Stimulated activated CD4-positive, alpha-beta T cell treated with anti-CD3 and anti-CD28 coated beads, Interleukin-2, amount 100 ng/mL, for 48 hours (primary cell): ENCODE data around the gene NFAT5.
A peak's percentile ranks its signal among the peaks of the same experiment; 100 is the strongest.
"Not testable (repeated sequence)": the region's sequence is repeated elsewhere in the genome, so short reads cannot be mapped to it uniquely, and the experiment has no call there.

Experiments used
- DNase-seq, 2 donors: peaks; one replicate each; pipeline ENCODE4 v3.0.0-alpha.2; 2020

NFAT5 gene

GRCh38 chr16:69707920-69708683 lies 142.3 kb downstream of the NFAT5 start:
- DNase-seq: no peak

DNA sequence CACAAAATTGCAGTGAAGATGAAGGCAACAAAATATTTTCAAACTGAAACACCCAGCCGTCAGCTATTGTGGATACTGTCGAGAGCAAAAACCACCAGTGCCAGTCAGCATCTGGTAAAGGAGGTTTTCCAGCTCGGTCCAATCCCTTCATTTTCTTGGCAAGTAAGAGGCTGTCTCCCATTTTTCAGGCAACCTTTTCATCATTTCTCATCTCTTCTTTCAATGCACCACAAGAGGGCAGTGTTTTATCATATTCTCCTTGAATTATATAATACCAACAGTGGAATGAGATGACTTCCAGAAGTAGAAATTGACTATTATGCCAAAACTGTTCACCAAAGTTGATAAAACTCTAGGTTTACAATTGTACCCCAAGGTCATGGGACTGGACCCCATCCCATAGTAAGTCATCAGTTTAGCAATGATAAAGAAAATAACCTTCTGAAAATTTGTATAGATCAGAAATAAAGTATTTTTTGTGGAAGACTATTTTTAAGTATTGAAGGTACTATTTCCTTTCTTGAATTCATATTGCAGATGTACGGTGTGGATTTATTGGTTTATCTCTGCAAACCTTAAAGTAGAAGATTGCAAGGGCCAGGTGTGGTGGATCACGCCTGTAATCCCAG lies 143.8 kb downstream of the NFAT5 start:
- DNase-seq: no peak

DNA sequence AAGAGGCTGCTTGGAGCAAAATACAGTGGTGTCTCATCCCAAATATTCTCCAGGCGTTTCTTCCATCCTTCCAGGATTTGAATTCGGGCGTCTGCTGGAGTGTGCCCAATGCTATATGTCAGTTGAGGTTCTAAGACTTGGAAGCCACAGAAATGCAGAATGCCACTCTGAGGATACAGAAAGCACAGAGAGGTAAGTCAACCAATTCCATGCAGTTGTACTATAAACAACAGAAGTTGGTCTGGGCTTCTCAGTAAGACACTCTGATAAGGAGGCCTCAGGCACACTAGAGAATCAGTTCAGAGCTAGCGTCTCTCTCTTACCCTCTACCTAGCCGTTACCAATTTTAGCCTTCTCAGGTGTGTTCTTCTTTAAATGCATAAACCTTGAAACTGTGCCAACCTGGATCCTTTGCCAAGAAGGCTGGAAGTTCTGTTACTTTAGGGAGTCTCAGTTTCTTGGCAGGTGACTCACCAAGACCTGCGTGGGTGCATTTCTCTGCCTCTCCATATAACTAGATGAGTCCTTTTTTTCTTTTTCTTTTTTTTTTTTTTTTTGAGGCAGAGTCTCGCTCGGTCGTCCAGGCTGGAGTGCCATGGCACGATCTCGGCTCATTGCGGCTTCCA lies 145.5 kb downstream of the NFAT5 start:
- DNase-seq: no peak

DNA sequence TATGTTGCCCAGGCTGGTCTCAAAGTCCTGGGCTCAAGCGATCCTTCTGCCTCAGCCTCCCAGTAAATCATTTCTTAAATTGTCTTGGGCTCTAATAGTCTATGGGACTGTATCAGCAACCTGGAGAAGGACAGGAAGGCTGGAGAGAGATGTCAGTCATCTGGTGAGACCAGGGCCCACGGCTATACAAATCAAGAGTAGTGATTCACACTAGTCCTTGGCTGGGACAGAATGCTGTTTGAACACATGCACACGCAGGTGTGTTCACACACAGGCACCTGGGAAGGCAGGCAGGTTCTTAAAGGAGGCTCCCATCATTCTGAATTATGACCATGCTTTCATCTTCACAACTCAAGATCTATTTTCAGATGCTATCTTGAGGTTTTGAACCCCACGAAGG lies 146.5 kb downstream of the NFAT5 start:
- no peak for DNase-seq

DNA sequence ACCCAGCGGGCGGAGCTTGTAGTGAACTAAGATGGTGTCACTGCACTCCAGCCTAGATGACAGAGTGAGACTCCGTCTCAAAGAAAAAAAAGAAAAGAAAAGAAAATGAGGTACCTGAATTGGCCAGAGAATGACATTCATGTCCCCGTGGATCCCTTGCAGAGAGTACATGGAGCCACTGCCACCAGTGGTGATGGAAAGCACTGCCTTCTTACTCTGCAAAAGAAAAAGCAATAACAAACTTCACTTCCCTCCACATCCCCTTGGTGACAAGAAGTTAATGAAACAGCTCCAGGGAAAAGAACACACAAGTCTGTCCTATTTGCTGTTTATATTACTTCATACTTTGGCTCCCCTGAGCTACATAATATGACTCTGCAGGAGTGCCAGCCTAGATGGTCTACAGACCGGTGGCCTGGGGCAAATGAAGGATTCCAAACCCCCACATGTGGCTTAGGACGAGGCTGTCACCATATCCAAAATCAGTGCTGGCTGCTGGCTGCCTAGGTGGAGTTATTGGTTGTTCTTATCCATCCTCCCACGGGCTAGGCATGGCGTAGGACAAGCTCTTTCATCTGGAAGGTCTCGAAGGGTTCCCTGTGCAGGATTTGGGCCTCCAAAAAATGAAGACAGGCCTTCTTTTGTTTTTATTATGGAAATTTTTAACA lies 147.3 kb downstream of the NFAT5 start:
- DNase-seq: no peak

DNA sequence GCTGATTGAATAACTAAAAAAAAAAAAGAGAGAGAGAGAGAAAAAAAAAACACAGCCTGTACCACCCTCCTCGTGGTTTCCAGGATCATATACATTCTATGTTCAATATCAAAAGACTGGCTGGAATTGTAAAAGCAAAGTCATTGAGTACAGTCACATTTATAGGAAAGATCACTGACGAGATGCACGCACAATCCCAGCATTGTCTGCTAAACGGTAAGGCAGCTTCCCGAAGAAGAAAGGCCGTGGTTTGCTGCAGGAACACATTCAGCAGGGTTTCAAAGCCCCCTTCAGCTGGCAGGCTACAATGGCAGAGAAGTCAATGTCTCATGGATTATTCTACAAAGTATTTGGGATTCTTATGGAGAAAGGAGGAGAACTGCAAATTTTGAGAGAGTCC lies 151.3 kb downstream of the NFAT5 start:
- DNase-seq: no peak

DNA sequence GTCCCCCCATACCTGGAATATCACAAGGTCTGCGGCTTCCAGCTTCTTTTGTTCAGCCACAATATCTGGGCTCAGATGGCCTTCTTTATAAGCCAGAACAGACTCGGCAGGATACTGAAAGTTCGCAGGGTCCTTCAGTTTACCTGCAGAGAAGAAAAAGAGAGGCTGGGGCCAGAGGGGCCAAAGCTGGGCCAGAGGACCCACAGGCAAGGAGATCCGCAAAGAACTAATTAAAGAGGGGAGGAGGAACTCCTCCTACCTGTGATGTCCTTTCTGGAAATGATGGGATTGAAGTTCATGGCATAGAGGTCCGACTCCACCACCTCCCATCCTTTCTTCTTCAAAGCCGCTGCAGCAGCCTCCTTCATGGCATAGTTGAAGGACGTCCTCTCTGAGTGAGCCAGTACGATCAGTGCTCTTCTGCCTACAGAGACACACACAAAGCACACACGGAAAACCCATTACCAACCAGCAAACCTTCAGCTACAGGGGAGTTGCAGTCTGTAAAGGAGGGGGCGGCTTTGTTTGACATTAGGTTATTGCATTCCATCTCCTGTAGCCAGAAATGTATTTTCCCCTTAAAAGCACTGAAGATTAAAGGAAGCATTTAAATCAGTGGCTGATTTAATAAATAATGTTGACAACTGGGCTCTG lies 152.5 kb downstream of the NFAT5 start:
- no peak for DNase-seq

DNA sequence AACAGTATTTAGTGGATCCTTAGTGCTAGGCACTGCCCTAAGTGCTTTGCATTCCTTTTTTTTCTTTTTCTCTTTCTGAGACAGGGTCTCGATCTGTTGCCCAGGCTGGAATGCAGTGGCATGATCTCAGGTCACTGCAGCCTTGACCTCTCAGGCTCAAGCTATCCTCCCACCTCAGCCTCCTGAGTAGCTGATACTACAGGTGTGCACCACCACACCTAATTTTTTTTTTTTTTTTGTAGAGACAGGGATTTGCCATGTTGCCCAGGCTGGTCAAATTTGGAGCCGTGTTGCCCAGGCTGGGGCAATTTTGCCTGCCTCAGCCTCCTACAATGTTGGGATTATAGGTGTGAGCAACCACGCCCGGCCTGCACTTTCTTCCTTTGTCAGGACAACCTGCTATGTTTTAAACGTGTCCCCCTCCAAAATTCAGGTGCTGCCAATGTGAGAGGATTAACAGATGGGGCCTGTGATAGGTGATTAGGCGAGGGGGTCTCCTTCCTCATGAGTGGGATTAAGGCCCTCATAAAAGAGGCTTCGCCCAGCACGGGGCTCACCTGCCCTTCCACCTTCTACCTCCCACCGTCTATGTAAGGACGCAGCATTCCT lies 155.2 kb downstream of the NFAT5 start:
- DNase-seq: no peak

DNA sequence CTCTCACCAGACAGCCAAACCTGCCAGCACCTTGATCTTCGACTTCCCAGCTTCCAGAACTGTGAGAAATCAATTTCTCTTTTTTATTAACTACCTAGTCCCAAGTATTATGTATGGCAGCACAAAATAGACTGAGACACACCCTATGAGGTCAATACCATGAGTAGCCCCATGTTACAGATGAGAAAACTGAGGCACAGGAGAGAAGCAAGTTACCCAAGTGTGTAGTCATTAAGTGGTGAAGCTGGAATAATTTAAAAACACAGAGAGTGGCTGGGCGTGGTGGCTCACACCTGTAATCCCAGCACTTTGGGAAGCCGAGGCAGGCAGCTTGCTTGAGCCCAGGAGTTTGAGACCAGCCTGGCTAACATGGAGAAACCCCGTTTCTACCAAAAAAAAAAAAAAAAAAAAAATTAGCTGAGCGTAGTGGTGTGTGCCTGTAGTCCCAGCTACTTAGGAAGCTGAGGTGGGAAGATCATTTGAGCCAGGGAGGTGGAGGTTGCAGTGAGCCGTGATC lies 155.7 kb downstream of the NFAT5 start:
- no peak for DNase-seq

DNA sequence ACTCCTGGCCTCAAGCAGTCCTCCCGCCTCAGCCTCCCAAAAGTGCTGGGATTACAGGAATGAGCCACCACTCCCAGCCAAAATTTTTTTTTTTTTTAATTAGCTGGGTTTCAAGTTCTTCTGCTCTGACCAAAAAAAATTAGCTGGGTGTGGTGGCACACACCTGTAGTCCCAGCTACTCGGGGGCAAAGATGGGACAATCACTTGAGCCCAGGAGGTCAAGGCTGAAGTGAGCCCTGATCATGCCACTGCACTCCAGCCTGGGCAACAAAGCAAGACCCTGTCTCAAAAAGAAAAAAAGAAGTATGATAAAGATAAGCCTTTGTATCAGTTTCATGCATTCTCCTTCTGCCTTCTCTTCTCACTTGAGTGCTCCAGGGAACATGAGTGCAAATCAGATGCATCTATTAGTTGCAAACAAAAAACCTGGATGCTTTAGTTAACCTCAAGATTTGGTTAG lies 158.7 kb downstream of the NFAT5 start:
- no peak for DNase-seq

DNA sequence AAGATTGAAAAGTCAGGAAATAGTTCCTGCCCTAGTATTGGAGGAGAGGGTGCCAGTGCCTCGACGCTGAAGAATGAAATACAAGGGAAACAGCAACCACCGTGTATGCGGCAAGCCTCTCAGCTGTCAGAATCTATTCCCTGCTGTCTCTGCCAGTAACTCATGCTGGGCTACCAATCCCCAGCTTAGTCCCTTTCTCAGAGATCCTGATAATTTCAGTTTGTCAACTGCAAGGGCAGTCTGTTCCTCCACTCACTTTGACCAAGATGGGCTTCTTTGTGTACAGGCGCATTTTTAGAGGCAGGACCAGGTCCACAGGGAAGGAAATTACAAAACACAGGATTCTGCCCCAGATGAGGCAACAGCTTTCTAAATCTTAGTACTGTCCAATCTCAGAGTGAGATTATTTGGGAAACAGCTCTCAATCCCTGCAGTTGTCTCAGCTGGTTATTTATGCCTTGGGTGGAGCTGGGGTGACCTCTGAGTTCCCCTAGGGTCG lies 159.3 kb downstream of the NFAT5 start:
- DNase-seq: no peak

GRCh38 chr16:69725480-69726312 lies 159.9 kb downstream of the NFAT5 start:
- no peak for DNase-seq

GRCh38 chr16:69726313-69727060 lies 160.7 kb downstream of the NFAT5 start, which contains the start of gene NQO1:
TSS of gene NQO1 (minus strand) at chr16:69726560. CDS start at chr16:69726439, 121 bp downstream.
- DNase-seq: peak; percentile 85 to 87

DNA sequence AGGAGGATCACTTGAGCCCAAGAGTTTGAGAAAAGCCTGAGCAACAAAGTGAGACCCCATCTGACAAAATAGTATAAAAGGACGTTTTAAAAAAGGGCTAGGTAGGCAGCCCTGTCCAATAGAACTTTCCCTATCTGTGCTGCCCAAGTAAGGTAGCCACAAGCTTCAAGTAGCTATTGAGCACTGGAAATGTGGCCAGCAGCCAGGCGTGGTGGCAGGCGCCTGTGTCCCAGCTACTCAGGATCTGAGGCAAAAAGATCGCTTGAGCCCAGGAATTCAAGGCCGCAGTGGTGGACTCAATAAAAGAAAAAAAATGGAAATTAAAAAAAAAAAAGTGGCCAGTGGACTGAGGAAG lies 162.1 kb downstream of the NFAT5 start:
- DNase-seq: no peak

- DNase-seq: not testable (repeated sequence)
Observed at GRCh38 chr16:69729030-69729429, 163.3 kb downstream of the NFAT5 start.

DNA sequence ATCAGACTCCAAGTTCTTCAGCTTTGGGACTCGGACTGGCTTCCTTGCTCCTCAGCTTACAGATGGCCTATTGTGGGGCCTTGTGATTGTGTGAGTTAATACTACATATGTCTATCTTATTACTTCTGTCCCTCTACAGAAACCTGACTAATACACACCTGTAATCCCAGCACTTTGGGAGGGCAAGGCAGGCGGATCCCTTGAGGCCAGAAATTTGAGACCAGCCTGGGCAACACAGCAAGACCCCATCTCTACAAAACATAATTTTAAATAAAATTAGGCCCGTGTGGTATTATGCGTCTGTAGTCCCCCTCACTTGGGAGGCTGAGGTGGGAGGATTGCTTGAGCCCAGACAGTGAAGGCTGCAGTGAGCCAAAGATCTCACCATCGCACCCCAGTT lies 165.5 kb downstream of the NFAT5 start:
- DNase-seq: not testable (repeated sequence)

- no peak for DNase-seq
Observed at GRCh38 chr16:69732101-69732500, 166.3 kb downstream of the NFAT5 start.

- DNase-seq: no peak
Observed at GRCh38 chr16:69741519-69741918, 175.8 kb downstream of the NFAT5 start.

DNA sequence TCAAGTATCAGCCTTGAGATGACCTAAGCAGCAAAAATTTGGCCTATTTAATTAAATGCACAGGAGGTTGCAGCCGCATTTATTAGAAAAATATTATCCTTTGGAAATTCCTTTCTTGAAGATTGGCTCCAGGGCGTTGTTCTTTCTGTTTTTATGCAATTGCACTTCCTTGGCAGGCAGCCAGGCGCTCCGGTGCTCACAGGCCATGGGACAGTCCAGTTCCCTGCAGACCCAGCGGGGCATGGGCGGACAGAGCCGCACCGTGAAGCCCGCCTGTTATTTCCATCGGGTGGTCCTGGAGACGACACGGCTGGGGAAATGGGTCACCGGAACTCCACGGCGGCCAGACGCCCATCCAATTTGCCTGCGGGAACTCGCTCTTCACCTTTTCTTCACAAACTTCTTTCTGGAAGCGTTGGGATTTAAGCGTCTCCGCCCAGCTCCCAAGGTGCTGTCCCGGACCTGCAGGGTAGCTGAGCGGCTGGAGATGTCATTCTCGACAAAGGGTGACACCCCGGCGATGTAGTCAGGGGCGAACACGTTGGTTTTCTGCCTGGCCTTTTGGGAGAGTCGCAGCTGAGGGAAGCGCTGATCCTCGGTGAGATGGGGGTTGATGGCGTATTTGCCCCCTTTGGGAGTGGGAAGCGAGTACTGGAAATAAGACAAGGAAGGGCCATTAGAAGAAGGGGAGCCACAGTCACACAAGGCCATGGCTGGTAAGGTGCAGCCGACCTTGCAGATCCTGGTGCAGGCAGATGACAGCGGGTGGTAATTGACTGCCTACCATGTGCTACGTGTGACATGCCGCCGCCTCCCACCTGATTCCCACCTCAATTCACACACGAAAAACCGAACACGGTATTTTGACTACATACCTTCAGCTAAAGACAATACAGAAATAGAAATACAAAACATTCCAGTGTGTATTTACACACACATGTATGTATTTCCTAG lies 176.5 kb downstream of the NFAT5 start:
- no peak for DNase-seq
